NCI-H146 (cell line): ENCODE results near the gene YJEFN3.

Experiments
- DNase-seq: peaks from one replicate; lab custom pipeline; 2025; lab: John Stamatoyannopoulos, UW

Gene YJEFN3

GRCh38 chr19:19539698-19540063, 11.0 kb downstream of the YJEFN3 start:
- no peak for DNase-seq

GRCh38 chr19:19540064-19540714, 11.5 kb downstream of the YJEFN3 start:
- peak; percentile 58 for DNase-seq

DNA sequence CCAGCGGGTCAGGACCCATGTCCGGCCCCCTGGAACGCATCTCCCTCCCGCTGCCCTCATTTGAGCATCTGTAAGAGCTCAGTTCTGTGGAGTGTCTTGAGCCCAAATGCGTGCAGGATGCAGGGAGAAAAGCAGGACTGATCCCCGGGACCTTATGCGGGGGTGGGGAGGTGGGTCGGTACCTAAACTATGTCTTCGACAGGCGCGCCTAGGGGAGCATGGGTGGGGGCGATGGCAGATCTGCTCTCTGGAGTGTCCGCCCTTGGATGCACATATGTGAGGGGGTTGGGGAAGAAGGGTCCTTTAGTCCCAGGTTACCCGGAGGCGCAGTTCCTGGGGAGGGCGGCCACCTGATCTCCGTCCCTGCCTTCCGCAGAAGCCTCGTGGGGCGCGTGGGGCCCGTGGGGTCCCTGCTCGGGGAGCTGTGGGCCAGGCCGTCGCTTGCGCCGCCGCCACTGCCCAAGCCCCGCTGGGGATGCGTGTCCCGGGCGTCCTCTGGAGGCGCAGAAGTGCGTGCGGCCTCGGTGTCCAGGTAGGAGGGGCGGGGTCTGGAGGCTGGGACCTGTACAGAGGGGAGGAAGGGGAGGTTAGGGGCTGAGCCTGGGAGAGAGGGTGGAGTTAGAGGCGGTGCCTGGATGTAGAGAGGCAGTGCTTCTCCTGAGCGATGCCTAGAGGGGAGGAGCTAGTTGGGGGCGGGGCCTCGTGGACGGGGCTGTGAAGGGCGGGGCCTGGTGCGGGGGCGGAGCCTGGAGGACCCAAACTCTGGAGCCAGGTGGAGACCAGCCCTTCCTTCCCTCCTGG, 12.2 kb downstream of the YJEFN3 start:
- DNase-seq: peak; percentile 97

GRCh38 chr19:19541616-19542015, 12.9 kb downstream of the YJEFN3 start:
- DNase-seq: no peak

DNA sequence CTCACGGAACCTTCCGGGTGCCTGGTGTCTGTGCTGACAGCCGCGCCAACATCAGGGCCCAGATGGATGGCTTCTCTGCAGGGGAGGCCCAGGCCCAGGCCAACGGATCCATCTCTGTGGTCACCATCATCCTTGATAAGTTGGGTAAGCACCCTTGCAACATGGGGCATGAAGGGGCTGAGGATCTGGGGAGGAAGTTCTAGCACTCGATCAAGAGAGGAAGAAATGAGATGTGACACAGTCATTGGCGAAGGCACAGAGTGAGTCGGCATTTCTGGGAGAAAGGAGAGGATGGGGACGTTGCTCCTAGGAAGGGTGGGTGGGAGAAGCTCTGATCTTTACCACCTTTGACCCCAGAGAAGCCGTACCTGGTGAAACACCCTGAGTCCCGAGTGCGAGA, 13.8 kb downstream of the YJEFN3 start:
- DNase-seq: no peak

DNA sequence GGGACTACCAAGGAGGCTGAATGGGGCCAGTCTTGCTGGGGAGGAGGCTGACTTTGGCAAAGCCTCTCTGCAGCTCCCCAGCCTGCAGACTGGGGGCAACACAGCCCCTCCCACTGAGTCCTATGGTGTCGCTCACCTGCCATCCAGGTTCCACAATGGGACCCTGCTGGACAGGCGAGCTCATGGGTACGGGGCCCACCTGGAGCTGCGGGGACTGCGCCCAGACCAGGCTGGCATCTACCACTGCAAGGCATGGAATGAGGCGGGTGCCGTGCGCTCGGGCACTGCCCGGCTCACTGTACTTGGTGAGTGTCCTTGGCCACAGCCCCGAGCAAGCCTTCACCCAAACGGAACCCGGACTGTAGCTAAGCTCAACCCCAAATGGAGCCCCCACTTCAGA, 14.4 kb downstream of the YJEFN3 start:
- no peak for DNase-seq

GRCh38 chr19:19543640-19544039, 14.9 kb downstream of the YJEFN3 start:
- no peak for DNase-seq

GRCh38 chr19:19544257-19544953, 15.7 kb downstream of the YJEFN3 start:
- DNase-seq: no peak

DNA sequence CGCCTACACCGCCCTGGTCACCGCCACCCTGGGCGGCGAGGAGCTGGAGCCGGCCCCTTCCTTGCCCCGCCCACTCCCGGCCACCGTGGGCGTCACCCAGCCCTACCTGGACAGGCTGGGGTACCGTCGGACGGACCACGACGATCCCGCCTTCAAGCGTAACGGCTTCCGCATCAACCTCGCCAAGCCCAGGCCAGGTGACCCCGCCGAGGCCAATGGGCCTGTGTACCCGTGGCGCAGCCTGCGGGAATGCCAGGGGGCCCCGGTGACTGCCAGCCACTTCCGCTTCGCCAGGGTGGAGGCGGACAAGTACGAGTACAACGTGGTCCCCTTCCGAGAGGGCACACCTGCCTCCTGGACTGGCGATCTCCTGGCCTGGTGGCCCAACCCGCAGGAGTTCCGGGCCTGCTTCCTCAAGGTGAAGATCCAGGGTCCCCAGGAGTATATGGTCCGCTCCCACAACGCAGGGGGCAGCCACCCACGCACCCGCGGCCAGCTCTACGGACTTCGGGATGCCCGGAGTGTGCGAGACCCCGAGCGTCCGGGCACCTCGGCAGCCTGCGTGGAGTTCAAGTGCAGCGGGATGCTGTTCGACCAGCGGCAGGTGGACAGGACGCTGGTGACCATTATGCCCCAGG, 16.4 kb downstream of the YJEFN3 start:
- no peak for DNase-seq

DNA sequence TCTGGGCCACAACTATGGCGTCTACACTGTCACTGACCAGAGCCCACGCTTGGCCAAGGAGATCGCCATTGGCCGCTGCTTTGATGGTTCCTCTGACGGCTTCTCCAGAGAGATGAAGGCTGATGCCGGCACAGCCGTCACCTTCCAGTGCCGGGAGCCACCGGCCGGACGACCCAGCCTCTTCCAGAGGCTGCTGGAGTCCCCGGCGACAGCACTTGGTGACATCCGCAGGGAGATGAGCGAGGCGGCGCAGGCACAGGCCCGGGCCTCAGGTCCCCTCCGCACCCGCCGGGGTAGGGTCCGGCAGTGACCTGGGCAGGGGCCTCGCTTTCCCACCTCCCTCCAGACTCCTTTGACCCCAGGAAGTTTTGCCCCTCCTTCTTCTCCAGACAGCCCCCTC, 17.0 kb downstream of the YJEFN3 start:
- no peak for DNase-seq

DNA sequence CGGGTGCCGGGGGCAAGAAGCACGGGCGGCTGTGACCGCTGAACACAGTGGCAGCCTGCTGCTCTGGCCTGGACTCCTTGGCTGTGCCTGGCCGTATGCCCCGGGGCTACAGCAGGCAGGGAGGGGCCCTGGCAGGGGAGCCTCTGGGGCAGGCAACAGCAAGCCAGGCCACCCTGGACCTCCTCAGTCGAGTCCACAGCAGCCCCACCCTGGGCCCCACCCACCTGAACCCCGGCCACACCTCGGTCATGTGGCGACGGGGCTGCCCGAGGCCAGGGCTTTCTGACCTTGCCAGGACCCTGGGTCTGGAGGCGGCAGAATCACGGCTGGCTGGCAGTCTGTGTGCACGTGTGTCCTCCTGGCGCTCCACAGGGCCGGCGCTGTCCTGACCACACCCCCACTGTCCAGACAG, 18.0 kb downstream of the YJEFN3 start:
- no peak for DNase-seq

GRCh38 chr19:19547674-19548336, 19.1 kb downstream of the YJEFN3 start:
- DNase-seq: no peak

DNA sequence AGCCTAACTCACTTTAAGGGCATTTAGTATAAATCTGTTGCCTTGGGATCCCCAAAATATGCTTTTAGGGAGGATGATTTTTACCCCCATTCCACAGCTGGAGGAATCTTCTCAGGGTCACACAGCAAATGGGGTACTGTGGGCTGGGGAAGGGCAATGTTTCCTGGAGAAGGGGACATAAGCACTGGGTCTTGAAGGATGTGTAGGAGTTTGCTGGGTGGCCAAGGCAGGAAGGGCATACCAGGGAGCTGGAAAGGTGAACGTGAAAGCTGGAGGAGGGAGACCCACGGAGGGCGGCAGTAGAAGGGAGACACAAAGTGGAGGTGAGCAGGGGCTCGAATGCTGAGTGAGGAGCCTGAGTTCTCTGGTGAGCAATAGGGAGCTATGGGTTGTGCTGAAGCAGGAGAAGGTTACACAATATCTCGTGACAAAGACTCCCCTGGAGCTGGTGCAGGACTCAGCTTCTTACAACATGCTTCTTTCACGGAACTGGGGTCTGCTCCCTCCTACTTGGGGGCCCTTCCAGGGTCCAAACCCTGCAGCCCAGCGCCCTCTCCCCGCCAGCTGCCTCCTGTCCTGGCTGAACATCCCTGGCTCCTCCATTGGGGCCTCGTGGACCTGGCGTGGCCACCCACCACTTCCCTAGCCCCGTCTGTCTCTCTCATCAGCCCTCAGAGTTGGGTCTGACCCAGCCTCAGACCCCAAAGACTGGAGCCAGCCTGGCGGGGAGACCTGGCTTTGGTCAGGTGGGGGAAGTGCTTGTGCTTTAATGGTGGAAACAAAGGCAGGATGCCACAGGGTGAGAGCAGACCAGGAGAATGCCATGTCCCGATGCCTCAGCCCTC, 20.4 kb downstream of the YJEFN3 start:
- DNase-seq: no peak

DNA sequence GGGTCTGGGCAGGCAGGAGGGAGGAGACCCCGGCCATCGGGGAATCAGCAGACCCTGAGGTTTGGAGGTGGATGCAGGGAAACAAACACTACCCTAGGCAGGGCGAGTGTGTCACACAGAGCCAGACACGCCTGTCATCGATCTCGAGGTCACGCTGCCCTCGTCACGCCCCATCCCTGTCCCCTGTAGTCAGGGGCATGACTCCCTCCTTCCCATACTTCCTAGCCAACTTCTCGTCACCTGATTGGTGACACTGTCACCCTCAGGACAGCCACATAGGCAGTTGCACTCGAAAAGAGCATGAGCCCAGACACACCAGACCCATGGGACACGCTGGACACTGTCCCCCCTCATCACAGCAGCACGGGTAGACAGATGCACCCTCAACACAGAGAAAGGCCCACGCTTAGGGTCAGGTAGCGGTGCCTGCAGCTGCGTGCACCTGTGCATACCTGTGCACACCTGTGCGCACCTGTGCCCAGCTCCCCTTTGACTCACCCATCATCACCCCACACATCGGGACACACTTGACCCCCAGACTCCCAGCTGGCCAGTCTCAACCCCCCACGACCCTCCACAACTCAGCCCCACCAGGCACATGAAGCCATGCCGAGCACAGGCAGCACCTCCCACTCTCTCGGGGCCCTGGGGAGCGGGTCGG, 21.2 kb downstream of the YJEFN3 start:
- no peak for DNase-seq

GRCh38 chr19:19550485-19550929, 21.8 kb downstream of the YJEFN3 start:
- no peak for DNase-seq

DNA sequence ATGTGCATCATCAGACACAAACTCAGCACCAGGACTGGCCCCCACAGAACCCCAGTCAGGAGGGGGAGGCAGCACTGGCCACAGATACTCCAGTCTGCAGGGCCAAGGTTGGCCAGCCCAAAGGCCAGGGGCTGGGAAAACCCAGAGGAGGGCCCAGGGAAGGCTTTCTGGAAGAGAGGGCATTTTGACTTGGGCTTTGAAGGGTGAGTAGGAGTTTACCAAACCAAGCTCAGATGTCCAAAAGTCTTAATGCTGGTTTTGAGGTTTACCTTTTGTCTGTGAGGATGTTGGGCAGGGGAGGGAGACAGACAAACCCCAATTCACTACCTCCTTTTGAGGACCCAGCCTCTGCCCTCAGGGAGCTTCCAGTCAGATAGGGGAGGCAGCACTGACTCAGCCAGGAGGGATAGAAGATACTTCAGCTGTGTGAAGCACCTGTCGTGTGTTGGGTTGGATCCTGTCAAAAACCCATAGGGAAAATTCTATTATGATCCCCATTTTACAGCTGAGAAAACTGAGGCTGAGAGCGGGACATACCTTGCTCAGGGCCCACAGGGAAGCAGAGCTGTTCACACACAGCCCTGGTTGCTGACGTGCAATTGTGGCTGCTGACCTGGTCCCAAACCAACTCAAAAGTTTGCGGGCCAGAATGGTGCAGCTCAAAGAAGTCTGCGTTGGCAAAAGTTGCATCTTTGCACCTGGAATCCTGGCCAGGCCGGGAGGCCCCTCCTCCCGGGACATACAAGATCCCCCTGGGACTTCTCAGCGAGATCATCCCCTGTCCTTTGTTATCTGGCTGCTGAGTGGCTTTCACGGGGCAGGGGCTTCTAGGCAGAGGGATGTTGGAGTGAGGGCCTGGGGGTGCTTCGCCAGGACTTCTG, 22.5 kb downstream of the YJEFN3 start:
- no peak for DNase-seq

DNA sequence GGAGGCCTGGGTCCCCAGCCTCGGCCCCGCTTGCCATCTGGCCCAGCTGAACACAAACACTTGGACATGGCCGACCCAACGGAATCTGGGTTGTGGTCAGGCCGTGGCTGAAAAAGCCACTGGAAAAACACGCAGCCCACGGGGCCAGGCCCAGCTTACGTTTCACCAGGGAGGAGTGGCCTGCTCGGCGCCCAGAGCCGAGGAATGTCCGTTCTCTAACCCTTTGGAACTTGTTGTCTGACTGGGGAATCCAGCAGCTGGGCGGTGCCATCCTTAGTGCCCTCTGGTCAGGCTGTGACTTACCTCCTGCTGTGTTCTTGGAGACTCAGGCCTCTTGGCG, 23.1 kb downstream of the YJEFN3 start:
- DNase-seq: no peak

DNA sequence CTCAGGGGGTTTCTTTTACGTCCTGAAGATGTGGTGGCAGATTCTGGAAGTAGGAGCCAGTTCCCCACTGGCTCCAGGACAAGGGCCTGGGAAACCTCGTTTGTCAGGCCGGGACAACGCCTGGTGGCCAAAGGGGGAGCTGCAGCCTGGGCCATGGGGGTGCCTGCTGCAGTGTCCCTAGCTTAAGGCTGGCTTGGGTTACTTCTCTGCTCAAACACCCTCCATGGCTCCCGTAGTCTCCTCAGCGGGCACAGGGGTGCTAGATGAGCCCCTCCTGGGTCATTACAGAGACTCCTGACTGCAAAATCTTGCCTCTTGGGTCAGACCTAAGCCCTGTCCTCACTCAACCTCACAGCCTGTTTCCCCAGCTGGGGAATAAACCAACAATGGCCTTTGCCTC, 24.1 kb downstream of the YJEFN3 start:
- DNase-seq: no peak

DNA sequence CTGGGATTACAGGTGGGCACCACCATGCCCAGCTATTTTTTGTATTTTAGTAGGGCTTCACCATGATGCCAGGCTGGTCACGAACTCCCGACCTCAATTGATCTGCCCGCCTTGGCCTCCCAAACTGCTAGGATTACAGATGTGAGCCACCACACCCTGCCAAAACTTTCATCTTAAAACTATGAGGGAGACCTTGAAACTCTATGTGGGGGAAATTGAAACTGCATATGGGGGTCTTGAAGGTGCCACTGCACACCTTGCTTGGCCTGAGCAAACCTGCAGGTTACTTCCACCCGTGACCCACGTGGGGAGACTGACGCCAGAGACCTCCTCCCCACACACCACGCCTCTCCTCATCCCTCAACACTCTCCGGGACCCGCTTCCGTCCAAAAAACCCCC, 25.0 kb downstream of the YJEFN3 start:
- DNase-seq: no peak
